Stimulated activated CD8-positive, alpha-beta memory T cell treated with anti-CD3 and anti-CD28 coated beads, Interleukin-12 subunit alpha, Interleukin-12 subunit beta, amount 100 ng/mL, for 4 hours (primary cell): ENCODE measurements around the gene SNAPC2.
"Not testable (repeated sequence)": the region's sequence is repeated elsewhere in the genome, so short reads cannot be mapped to it uniquely, and the experiment has no call there.

Experiments used
- DNase-seq: peaks from one replicate; pipeline ENCODE4 v3.0.0-alpha.2; 2020; ENCODE audit warnings: low read depth

Gene SNAPC2

DNA sequence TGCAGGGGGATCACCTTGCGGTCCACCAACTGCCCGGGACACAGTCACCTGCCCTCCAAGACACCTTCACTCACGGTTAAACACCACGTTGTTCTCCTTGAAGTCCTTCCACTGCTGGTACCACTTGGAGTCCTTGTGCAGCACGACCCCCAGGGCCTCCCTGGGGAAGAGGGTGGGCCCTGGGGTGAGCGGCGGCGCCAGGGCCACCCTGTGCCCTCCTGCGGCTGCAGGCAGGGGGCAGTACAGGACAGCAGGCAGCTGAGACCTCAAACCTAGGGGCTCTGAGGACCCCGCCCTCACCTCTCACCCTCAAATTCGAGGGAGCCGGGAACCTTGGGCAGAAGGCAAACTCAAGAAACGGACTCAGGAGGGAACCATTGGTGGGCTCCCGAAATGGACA is 13.3 kb downstream of the SNAPC2 start:
- DNase-seq = no peak

DNA sequence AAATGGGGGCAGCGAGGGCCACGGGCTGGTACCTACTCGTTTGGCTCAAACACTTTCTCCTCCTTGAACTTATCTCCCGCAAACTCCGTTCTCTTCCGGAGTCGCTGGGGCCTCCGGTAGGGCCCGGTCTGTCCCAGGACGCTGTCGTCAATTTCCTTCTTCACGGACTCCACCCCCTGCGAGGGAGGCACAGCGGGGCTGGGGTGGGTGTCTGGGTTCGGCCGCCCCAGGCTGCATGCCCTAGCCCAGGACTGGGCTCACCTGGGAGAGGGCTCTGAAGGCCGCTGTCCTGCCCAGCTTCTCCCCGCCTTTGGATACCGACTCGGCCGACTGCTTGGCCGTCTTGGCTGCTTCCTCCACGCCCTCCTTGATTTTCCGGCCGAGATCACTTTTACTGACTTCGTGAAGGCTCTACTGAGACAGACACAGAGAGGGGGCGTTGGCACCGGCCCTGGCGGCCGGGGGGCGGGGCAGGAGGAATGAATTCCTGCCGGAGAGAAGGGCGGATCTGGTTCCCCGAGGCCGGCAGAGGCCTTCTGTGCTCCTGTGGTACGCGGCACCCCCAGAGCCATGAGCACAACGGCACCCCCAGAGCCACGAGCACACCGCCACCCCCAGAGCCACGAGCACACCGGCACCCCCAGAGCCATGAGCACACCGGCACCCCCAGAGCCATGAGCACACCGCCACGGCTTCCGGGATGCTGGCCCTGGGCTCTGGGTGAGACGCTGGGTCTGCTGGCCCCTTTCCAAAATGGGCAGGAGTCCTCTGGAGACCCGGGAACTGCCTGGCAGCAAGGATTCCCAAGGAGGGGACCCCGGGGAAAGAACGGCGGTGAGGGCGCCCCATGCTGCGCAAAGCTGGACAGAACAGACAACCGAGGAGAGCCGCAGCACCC is 13.9 kb downstream of the SNAPC2 start:
- DNase-seq = no peak

DNA sequence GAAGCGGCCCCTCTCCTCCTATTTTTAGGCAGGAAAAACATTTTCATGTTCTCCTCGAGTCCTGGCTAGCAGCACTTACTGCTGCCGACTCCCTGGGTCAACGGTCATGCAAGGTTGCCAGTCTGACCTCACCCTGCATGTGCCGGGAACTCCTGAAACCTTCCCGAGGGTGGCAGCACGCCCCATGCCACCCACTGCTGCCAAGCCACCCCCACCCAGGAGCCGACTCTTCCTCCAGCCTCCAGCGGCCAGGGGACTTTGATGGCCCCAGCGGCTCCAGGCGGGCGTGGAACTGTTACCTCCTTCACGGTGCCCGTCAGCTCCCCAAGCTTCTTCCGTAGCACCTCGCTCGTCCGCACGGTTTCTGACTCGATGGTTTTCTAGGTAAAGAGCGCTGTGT is 14.6 kb downstream of the SNAPC2 start:
- DNase-seq = no peak

DNA sequence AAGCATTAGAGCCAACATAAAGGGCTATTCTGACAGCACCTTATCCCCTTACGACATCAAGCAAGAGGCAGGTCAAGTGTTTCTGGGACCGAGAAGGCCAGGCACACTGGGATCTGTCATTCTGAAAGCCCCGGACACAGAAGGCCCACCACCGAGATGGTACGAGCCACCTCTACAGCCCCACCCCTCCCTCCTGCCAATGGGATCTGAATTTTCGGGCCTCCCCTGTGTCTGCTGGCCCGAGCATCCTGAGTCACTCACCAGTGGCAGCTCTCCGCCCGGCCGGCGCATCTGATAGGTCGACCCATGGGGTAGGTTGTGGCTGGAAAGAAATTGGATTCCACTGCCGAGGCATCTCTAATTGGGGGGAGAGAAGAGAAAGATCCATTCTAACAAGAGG is 20.7 kb downstream of the SNAPC2 start:
- no peak for DNase-seq

DNA sequence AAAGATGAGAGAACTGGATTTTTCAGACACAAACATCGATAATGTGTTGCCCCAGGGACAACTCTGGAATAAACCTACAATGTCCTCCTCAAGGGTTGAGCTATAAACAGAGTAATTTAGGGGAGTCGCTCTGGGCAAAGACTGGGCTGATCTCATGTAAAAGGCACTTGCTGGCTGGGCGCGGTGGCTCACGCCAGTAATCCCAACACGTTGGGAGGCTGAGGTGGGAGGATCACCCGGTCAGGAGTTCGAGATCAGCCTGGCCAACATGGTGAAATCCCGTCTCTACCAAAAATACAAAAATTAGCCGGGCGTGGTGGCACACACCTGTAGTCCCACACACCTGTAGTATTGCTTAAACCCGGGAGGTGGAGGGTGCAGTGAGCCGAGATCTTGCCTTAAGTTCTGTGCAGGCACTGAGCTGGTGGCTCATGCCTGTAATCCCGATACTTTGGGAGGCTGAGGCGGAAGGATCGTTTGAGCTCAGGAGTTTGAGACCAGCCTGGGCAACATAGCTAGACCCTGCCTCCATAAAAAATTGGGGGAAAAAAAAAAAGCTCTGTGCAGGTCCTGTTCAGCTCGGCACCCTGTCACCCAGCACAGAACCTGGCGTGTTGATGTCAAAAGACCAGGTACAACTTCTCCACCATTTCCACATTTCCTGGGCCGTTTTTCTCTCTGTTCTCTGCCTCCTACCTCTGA is 21.9 kb downstream of the SNAPC2 start:
- DNase-seq = no peak

DNA sequence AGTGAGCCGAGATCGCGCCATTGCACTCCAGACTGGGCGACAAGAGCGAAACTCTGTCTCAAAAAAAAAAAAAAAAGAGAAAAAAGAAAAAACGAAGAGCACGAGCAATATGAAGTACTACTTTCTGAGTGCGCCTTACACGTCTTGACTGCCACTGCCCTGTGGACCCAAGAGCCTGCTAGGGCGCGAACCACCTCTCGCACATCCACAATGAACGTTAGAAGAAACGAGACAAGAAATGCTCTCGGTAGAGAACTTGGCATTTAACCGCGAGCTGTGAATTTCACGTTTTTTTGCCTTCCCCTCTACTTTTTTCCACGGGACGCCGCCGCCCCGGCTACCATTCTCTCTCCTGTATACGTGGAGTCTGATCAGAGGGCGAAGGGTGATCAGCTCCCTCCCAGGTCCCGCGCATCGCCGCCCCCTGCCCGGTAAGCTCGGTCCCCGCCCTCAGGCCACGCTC is 22.9 kb downstream of the SNAPC2 start:
- no peak for DNase-seq

DNA sequence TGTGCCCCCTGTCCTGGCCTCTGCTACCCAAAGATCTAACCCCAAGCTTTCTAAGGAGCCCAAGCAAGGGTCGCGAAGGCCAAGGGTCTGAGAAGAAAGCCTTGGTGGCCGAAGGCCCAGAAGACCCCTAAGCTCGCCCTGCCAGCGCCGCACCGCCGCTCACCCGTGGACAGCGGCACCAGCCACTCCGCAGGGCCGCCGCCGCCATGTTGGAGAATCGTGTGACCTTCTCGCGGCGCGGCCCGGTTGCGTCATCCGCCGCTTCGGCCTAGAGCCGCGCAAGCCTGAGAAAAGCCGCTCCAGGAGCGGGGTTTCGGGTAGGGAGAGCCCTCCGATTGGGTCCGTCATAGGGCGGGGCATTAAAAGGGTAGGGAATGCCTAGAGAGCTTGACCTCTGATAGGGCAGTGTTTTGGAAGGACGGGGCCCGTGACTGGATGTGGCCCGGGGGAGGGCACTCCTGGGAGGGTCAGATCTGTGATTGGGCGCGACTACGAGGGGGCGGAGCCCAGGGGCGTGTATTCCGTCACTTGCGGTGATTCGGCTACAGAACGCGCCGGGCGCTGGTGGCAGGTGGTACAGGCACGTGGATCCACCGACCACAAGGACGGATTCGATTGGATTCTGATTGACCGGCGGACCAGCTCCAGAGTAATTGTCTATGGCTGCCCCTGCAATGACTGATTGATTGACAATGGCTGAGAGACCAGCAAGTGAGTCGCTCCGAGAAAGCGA is 23.5 kb downstream of the SNAPC2 start, which contains the start of gene TIMM44:
TSS of gene TIMM44 (minus strand) at position 223 of the 733 bp plus-strand sequence. CDS start at position 208, 15 bp downstream.
- peak; percentile 96 for DNase-seq

DNA sequence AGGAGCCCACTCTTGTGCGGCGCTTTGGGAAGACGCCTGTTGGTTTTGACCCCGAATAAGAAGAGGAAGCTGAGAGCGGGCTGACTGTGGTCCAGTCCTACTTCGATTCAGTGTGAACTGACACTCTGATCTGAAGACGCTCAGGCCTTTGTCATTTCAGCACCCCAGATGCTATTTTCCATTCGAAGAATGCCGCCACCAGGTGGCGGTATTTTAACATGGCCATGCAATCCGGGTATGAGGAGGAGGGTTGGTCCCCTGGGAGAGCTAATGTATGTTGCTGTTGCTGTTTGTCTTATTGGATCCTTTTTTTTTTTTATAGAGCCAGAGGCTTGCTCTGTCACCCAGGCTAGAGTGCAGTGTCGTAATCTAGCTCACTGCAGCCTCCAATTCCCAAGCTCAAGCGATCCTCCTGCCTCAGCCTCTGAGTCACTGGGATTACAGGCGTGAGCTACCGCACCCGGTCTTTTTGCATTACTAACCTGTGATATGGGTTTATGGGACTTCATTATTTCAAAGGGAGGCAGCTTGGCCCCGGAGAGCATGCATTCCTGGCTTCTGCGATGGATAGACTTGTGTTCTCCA is 24.1 kb downstream of the SNAPC2 start:
- peak; percentile 71 for DNase-seq

DNA sequence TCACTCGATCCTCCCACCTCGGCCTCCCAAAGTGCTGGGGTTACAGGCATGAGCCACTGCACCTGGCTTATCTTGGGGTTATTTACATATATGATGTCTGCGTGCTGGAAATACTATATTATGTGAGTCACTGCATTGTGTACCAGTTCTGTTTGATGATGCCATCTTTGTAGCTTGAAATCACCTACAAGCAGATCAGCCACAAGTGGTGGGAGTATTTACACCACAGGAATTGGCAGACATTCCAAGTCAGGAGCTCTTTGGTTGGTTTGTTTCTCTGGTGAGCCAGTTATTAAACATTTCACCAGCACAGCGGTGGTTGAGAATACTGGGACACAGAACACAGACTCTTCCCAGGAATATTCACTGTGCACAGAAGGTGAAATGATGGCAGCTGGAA is 27.8 kb downstream of the SNAPC2 start:
- no peak for DNase-seq

DNA sequence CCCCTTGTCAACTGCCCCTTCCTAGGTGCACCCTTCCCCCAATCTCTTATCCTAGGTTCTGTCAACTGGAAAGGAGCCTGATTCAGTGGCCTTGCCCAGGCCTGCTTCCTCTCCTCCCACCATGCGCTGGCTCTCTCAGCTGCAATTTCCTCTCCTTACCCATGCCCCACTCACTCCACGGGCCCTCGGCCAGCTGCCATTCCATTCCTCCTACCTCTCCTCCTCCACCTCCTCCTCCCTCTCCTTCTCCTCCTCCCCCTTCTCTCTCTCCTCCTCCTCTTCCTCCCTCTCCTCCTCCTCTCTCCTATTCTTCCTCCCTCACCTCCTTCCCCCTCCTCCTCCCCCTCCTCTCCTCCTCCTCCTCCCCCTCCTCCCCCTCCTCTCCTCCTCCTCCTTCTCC is 32.9 kb downstream of the SNAPC2 start:
- no peak for DNase-seq

DNA sequence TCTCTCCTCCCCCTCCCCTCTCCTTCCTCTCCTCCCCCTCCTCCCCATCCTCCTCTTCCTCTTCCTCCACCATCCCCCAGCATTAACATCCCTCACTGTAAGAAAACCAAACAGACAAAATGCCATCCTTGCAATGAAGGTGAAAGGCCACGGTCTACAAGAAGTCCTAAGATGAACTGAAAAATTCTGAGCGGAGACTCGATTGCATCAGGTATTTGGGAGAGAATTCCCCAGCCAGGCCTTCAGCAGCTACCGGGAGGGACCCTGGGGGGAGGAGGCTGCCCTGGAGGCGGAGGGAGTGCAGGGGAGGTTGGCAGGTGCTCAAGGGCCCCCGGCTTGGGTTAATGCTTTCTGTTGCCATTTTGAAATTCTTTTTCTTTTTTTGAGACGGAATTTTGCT is 33.4 kb downstream of the SNAPC2 start:
- DNase-seq = no peak

DNA sequence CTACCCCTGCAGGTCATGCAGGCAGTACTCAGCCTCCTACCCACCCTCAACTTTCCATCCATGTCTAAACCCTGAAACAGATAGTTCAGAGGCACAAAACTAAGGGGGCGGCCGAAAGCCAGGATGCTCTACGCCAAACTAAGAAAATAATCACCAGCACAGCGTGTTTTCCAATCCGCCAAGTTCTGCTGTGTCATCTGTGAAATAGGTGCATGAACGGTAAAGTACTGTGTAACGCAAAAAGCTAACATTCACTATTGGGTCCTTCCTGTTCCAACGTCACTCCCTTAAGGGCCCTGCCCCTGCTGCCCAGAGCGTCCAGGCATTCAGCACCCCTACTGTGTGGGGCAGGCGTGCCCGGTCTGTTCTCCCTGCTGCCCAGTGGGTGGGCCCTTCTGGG is 35.6 kb downstream of the SNAPC2 start:
- DNase-seq = no peak

DNA sequence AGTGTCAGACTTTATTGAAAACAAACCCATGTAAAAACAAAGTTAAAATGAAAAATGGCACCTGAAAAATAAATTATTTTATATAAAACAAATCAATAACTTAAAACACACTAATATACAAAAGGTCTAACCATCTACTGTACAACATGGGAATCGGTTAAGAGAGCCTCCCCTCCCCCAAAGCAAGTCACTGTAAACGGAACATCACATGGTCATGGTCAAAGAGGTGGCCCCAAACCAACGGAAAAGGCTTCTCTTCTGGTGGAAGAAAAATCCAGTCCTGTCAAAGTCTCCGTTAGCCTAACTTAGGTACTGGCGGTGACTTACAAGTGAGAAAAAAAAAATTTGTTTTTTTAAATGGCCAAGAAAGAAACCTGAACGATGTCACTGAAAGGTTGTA is 39.1 kb downstream of the SNAPC2 start:
- DNase-seq = no peak

DNA sequence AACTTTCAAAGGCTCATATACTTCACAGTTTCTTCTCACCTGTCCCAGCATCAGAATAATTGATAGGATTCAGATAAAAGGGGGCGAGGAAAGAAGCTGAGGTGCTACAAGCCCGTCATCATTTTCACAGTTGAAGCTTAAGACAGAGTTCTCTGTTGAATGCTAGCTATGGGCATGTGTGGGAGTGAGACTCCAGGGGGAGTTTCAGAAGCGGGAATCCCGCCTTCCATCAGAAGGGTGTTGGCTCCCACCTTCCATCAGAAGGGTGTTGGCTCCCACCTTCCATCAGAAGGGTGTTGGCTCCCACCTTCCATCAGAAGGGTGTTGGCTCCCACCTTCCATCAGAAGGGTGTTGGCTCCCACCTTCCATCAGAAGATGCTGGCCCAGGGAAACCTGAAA is 40.9 kb downstream of the SNAPC2 start:
- not testable (repeated sequence) for DNase-seq

DNA sequence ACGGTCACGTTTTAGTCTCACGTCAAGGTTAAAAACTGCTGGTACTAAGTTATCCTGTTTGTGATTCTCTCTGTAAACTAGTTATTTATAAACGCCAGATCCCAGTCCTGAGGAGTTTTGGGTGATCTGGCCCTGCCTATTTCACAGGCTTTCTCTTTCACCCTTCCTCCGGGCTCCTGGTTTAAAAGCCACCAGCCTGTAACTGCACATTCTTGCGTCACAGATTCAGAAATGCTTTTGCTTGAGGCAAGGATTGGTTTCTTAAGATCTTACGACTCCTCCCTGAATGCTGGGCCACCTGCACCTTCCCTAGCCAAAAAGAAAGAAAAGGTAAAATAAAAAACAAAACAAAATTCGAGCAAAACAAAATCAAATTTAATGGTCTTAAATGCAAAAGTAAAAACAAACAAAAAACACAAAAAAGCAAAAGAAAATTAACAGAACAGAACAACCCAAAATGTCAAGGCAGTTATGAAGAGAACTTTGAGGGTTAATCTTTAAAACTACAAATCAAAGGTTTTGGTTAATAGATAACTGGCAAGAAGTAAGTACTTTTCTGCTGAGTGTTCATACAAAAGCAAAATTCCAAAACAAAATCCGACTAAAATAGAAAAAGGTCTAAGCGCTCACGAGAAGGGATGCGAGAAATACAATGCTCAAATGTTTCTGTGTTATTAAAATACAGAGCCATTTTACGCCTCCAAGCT is 41.9 kb downstream of the SNAPC2 start:
- DNase-seq = no peak

DNA sequence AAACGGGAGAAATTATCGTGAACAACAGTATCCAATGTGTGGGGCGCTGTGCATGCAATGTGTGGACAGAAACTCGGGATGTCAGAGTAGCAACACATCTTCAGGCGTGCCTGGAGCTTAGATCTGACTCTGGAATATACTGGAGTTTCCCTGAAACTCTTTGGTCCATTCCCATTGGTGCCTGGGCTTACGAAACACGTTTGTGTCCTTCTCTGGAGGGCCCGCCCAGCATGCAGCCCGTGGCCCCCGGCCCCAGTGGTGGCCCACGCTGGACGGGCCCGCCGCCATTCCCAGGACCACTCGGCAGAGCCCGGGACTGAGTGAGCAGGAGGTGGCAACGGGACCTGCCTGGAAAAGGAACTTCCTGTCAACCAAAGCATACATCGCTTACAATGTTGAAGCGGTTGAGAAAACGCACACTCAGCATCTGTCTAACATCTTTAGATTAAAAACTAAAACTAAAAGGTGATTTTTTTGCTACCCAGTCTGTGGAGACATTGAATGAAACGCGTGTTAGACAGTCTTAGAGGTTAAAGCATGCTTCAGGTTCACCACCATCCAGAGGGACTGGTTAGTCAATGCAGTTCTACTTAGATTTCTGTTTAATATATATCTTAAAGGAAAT is 42.6 kb downstream of the SNAPC2 start:
- DNase-seq = no peak

DNA sequence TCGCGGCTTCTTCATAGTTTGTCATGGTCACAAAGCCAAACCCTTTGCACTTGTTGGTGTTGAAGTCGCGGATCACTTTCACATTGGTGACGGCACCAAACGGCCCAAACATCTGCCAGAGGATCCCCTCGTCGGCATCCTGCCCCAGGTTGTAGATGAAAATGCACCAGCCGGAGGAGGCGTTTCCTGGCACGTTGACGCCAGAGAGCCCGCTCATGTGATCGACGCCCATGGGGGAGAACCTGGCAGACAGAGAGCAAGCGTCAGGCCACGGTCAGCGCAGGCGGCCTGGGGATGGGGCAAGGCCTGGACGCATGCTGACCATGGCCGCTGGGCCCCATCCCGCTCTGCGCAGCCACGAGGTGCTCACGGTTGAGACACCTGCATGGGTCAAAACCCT is 43.4 kb downstream of the SNAPC2 start:
- DNase-seq = no peak

DNA sequence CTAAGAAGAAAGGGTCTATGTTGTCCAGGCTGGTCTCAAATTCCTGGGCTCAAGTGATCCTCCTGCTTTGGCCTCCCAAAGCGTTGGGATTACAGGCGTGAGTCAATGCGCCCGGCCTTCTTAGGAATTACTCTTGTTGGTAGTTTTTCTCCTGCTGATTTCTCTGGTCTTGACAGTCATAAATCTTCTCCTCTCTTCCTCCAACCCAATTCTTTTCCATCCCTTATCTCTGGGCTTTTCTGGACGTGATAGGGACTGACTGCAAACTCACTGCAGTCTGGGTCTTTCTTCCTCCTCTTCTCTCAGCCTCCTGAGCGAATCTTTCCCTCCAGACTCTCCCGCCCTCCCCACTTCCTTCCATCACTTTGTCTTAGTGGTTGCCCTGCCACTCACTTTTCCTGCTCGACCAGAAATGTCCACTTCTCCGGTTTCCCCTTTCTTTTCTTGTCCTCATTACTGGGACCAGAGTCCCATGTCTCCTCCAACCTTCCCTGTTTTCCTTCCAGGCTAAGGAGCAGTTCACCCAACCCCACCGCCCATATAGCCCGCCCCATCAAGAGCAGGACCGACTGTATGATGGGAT is 45.2 kb downstream of the SNAPC2 start:
- no peak for DNase-seq

DNA sequence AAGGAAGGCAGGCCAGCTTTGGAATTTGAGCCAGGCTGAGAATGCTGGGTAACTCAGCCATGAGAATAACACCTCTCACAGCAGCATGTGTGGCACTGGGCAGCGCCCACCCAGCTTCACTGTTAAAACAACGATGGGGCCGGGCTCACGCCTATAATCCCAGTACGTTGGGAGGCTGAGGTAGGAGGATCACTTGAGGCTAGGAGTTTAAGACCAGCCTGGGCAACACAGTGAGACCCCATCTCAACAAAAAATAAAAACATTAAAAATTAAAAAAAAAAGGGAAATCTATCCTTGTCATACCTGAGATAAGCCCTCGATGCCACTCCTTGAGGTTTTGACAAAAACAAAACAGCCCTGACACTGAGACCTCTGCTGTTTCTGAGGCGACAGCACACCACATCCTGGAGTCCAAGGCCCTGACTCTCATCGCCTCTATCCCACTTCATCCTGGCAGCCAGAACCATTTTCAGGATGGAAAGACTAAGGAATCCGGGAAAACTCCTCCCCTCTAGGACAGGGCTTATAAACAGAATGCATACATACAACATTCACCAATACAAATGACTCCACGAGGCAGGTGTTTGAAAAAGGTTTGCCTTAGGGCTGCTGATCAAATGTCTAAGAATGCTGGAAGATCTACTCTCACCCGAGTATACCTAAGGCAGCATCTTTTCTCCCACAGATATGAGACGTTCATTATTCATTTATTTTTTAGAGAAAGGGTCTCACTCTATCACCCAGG is 46.0 kb downstream of the SNAPC2 start:
- no peak for DNase-seq
